Measurements from ENCODE around the gene LMBRD1.

DNA sequence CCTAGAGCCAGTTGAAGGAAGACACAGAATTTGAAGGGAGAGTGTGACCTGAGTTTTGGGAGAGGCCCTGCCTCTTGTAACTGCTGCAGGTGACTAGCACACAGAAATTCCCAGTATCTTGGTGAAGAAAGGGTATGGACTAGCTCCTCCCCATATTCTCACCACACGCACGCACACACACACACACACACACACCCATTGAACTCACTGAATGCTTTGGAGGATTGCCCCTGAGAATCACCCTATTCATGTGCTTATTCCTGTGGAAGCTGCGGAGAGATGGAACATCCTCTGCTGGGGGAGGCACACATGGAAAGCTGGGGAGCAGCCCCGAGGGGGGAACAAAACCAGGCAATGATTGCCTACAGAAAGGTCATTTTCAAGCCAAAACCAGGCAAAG, 6.2 kb upstream of the LMBRD1 start:
- TF ChIP-seq, protein P1, sequence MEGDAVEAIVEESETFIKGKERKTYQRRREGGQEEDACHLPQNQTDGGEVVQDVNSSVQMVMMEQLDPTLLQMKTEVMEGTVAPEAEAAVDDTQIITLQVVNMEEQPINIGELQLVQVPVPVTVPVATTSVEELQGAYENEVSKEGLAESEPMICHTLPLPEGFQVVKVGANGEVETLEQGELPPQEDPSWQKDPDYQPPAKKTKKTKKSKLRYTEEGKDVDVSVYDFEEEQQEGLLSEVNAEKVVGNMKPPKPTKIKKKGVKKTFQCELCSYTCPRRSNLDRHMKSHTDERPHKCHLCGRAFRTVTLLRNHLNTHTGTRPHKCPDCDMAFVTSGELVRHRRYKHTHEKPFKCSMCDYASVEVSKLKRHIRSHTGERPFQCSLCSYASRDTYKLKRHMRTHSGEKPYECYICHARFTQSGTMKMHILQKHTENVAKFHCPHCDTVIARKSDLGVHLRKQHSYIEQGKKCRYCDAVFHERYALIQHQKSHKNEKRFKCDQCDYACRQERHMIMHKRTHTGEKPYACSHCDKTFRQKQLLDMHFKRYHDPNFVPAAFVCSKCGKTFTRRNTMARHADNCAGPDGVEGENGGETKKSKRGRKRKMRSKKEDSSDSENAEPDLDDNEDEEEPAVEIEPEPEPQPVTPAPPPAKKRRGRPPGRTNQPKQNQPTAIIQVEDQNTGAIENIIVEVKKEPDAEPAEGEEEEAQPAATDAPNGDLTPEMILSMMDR (IDR thresholded peaks at IDR 0.05; ENCODE audit: poor library complexity): no peak
- TF ChIP-seq EZH2 (IDR thresholded peaks at IDR 0.05; ENCODE audit: borderline replicate concordance) (no peak), EZH2phosphoT487 (IDR thresholded peaks at IDR 0.05; ENCODE audit: low read depth, severe bottlenecking, unreplicated experiment) (no peak)

All from hepatocyte (in vitro differentiated cells).